Iris pigment epithelial cell (primary cell): ENCODE results near the gene HIVEP3.
A peak's percentile ranks its signal among the peaks of the same experiment; 100 is the strongest.

Experiments used
- DNase-seq: peaks from one replicate; pipeline ENCODE4 v3.0.0-alpha.2; 2011; ENCODE audit warnings: low read depth

HIVEP3 gene

GRCh38 chr1:41495210-41495948 lies 423.3 kb downstream of the HIVEP3 start:
- DNase-seq = peak; percentile 63

- no peak for DNase-seq
Observed at GRCh38 chr1:41494351-41495209, 424.1 kb downstream of the HIVEP3 start.

DNA sequence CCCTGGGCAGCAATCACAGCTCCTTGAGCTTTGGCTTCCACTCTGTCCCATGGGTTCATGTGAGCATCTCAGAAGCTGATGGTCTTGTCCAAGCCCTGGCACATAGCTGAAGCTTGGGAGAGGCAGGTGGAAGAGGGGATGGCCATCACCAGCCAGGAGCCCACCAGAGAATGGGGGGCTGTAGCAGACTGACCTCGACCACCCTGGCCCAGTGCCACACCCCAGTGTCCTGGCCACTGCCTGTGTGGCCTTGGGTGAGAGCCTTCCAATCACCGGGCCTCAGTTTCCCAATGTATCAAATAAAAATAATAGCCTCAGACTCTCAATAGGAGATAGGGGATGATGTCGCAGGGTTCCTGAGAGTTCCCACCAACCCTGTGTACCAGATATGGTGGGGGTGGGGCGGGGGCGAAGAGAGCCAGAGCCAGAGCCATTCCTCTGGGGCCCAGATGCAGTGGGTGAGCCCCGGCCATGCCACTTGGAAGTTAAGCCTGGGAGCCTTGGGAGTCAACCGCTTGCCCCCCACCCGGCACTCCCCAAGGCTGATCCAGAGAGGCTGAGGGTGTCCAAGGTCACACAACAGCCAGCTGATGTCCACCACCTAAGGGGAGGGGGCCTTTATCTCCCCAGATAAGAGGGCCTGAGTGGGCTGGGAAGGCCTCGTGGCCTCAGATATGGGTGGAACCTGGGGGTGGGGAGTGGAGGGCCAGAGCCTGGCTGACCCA lies 424.9 kb downstream of the HIVEP3 start:
- no peak for DNase-seq

GRCh38 chr1:41493117-41493536 lies 425.6 kb downstream of the HIVEP3 start:
- DNase-seq = peak; percentile 95

- no peak for DNase-seq
Observed at GRCh38 chr1:41492341-41492848, 426.3 kb downstream of the HIVEP3 start.

GRCh38 chr1:41490911-41491310 lies 427.8 kb downstream of the HIVEP3 start:
- DNase-seq = no peak

GRCh38 chr1:41489561-41489960 lies 429.2 kb downstream of the HIVEP3 start:
- DNase-seq = no peak

- DNase-seq = no peak
Observed at GRCh38 chr1:41488040-41488951, 430.4 kb downstream of the HIVEP3 start.

- peak; percentile 43 for DNase-seq
Observed at GRCh38 chr1:41487126-41488039, 431.3 kb downstream of the HIVEP3 start.

GRCh38 chr1:41486371-41487125 lies 432.2 kb downstream of the HIVEP3 start:
- DNase-seq = peak; percentile 69

- no peak for DNase-seq
Observed at GRCh38 chr1:41486053-41486370, 432.7 kb downstream of the HIVEP3 start.

DNA sequence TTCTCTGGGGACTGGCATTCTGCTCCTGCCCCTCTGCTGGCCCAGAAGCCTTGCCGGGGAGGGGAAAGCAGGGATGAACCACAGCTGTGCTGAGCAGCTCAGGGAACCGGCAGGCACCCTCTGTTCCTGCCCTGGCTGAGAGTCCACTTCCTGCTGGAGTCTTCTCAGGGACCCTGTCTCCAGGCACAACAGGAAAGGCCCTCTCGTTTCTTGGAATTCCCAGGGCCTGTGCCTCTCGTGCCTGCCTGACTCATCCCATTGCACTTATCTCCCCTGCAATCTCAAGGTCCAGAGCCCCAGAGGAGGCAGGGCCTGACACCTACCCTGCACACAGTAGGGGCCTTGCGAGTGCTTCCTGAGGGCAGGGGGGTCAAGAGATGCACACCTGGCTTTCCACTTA lies 433.1 kb downstream of the HIVEP3 start:
- peak; percentile 69 for DNase-seq

- DNase-seq = no peak
Observed at GRCh38 chr1:41484402-41485241, 434.1 kb downstream of the HIVEP3 start, which contains the start of gene EDN2. Gene EDN2 (minus strand): TSS chr1:41484683. CDS start chr1:41484601, 82 bp downstream.

- no peak for DNase-seq
Observed at GRCh38 chr1:41483960-41484401, 434.7 kb downstream of the HIVEP3 start.

DNA sequence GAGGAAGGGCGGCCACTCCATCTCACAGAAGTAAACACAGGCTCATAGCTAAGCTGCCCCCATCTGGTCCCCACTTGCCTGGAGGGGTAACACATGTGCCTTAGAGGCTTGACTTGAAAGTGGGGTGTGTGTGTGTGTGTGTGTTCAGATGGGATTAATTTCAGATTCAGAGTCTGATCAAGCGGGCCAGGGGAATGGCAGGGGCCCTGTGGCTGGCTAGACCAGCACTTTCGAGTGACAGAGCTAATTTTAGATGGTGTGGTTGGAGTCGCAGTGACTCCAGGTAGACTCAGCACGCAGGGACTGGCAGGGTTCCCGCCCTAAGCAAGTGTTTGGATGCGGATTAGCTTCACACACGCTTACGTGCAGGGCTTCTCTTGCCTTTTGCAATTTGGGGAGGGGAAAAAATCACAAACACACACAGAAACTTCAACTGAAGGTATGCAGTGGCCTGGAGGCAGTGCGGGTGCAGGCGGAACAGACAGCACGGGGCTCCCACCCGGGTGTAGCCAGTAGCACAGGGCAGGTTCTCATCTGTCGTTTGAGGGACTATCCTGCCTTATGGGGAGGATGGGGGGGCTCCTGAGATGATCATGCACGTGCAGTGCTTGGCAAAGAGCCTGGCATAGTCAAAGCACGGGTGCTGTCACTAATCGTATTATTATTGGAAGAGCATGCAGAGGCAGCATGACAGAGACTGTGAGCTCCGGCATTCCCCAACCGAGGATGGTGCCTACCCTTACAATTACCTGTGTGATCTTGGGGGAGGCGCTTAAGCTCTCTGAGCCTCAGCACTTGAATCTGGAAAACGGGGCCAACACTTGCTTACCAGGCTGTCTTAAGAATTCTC lies 435.5 kb downstream of the HIVEP3 start:
- DNase-seq = no peak

DNA sequence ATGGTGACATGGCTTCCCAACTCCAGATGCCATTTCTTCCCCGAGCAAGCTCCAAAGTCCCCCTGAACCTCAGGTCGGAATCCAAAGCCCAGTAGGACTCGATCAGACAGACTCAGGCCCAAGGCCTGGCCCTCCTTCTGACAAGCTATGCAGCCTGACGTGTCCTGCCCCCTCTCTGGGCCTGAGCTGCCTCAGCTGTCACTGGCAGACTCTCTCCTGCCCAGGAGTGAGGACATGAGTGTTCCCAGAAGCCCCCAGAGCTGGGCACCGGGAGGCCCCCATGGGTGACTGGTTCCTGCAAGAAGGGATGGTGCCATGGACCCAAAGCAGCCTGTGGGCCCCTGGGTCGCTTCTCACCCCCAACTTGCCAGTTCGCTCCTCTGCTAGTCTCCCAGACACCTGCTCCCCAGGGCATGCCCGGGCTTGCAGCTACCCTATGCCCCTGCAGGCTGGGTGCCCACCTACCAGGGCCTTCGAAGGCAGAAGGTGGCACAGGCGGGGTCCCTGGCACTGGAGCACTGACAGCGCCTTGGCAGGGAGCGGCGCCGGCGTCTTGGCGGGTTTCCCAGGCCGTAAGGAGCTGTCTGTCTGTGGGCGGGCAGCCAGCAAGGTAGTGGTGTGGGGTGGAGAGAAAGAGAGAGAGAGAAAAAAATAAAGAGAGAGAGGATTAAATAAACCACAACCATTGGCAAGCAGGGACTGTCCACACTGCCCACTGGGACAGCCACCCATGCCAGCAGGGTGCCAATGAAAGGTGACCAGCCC lies 436.5 kb downstream of the HIVEP3 start:
- DNase-seq = peak; percentile 42
